Measurements from ENCODE around the gene HHAT.
A peak's percentile ranks its signal among the peaks of the same experiment; 100 is the strongest.

Gene HHAT

DNA sequence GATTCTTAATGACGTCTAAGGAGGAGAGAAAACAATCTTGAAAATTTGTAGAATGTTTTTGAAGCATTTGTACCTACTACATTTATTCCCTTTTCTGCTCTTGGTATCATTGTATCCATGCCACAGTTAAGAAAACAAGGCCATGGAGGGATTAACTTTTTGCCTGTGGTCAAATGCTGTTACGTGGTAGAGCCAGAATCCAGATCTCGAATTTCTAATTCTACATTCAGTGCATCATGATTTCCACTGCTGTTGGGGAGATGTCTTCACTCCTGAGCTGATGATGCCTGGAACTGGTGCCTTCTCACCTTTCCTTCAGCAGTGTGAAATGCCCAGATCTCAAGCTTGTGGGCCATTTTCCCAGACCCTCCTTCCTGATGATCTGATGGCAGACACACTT, 175.6 kb downstream of the HHAT start:
- DNase-seq = no peak

- no peak for DNase-seq
Measured at GRCh38 chr1:210505601-210506496, 177.1 kb downstream of the HHAT start.

DNA sequence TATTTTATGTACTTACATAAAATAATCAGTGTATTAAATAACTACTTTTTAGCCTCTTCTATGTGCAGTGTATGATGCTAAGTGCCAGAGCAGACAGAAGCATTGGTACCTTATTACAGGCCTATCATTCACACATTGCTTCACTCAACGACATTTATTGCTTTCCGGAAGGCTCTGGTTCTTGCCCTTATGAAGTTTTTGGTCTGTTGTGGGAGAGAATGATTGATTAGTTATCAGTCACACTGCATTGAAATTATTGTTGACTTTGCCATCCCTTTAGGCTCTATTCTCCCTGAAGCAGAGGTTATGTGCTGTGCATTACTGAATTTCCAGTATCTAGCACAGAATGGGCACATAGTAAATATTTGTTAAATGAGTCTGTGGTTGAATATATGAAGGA, 178.0 kb downstream of the HHAT start:
- DNase-seq = no peak

DNA sequence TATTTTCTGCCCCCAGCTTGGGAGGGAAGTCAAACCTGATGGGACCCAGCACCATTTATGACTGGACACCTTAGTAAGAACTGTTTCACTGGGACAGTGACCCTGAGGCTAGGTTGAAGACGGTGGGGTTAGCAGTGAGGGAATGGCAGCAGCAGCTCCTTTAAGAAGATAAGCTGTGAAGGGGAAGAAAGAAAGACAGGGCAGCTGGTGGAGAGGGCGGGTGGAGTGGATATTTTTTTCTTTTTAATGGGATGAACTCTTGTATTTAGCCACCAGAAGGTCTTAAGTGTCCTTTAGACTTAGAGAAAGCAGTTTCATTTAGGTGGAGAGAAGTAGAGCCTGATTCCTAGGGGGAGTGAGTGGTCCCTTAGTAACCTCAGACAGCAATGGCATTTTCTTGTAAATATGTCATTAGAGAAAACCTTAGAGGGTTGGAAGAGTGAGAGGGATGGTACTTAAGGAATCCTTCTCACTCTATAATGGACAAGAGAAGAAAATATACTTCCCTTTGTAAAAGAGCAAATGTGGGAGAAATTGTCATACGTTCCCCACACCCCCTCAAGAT, 187.5 kb downstream of the HHAT start:
- peak; percentile 90 for DNase-seq

- DNase-seq = no peak
Measured at GRCh38 chr1:210516697-210517459, 188.2 kb downstream of the HHAT start.

DNA sequence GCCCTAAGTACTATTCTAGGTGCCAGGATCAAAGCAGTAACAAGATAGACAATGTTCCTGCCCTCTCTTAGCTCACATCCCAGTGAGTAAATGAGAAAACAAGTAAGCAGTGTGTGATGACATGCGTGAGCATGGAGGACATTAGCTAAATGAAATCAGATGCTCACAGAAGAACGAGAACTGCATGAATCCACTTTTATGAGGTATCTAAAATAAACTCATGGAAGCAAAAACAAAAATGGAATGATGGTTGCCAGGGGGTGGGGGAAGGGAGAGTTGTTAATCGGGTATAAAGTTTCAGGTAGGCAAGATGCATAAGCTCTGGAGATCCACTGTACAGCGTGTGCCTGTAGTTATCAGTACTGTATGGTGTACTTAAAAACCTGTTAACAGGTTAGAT, 195.1 kb downstream of the HHAT start:
- no peak for DNase-seq

DNA sequence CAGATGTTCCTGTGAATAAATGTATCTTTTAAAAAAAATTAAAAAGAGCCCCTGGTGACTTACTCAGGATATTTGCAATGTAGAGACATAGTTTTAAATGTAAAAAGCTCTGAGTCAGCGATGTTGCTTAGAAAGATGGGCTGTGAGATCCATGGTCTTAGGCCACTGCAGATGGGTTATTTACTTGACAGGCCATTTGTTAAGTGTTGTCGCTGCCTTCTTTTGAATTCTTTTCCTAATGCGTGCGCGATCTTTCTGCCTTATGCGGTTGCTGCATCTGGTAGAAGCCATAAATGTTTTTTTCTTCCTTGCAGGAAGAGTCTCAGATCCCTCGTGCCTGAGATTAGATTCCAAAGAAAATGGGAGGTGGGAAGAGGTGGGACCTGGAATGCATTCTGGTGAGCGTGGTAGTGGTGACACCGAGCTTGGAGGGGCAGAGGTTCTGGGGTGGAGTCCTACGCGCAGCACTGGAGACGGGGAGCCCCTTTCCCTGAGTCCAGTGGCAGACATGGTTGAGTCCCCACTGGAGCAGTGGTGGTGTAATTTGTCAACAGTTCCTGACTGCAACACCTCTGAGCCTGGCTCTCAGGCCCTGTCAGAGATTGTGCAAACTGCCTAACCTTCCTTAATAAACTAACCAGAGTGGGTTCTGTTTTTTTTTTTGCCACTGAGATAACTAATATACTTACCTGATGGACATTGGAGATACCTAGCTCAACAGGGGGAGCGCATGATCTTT, 197.2 kb downstream of the HHAT start:
- DNase-seq = no peak

GRCh38 chr1:210527091-210527490, 198.4 kb downstream of the HHAT start:
- no peak for DNase-seq

GRCh38 chr1:210531475-210532222, 202.9 kb downstream of the HHAT start:
- no peak for DNase-seq

DNA sequence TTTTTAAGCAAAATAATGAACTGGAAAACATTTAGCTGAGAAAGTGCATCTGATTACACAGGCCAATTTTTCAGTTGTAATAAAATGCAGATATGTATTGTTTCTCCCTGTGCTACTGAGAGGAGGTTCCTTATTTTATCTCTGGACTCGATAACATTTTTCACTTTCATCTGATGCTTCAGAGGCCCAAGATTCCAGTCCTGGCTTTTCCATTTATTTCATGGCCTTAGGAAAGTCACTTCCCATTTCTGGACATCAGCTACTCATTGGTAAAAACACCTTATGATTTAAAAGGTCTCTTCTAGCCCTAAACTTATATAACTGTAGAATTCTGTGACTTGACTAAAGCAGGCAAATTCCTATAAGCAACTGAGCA, 203.5 kb downstream of the HHAT start:
- no peak for DNase-seq

DNA sequence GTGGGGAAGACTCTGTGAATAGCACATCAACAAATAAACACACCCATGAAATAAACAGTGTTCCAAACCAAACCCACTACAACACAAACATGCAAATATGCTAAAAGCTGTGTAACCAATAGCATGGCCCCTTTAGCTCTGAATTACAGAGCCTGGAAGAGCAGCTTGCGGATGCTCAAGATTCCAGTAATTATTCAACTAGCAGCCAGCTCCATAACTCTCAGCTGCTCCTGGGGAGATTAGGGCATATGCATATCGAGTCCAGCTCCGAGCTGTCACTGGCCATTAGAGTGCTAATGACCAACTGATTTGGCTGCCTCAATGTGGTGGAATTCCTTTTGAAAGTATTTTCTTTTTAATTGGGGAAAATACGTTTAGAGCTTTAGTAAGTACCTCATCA, 207.1 kb downstream of the HHAT start:
- no peak for DNase-seq

- no peak for DNase-seq
Measured at GRCh38 chr1:210536254-210536961, 207.7 kb downstream of the HHAT start.

- no peak for DNase-seq
Measured at GRCh38 chr1:210540288-210540687, 211.6 kb downstream of the HHAT start.

DNA sequence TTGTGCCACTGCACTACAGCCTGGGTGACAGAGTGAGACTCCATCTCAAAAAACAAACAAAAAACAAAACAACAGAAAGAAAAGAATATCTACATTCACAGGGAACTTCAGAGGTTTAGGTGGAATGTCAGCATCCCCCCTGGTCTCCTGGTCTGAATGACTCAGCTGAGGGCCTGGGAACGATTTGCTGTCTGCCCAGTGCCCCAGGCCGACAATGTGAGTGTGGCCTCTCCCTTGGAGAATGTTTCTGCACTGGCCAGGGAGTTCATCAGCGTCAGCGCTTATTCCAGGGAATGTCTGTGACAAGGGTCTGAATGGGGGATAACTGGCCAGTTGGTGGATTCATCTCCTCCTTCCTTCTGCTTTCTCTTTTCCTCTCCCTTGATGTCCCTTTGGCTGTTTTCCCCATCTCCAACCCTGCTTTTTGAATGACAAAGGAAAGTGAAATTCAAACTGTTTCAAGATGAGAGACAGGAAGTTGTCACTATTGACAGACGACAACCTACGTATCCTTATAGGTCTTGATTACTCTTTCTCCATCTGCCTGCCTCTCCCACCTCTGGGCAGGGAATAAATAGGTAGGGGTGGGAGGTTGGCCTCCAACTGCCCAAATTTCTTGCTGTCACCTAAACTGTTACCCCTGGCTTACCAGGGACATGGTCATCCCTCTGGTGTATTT, 213.1 kb downstream of the HHAT start:
- DNase-seq = no peak

DNA sequence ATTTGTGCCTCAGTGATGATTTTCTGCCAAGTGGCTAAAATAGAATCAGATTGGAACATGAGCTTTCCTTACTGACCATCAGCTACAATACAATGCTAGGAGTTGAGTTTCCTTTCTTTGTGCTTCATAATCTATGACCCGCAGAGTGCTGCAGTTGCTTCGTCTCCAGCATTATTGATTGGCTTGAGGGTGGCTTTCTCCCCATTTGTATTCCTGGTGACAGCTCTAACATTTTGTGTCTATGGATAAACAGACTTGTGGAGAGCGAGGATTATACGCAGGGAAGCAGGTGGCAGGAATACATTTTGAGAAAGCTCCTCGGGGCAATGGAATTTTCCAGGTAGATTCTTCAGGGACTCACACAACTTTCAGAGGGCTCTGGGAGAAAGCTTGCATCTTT, 223.2 kb downstream of the HHAT start:
- no peak for DNase-seq

DNA sequence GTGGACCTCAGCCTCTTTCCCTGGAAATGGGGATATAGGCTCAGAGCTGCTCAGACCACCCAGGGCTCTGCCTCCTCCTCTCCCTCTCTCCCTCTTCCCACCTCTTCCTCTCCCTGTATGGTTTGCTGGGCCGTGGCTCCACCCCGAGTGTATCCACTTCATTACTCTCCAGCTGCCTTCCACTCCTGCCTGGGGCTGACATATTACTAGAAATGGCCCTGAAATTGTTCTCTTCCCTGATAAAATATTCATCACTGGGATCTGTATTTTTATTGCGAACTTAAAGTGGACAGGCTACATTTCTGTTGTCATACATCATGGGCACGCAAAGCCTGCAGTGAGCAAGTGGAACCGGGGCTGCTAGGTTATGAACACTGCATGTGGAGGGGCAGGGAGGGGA, 225.0 kb downstream of the HHAT start:
- no peak for DNase-seq

DNA sequence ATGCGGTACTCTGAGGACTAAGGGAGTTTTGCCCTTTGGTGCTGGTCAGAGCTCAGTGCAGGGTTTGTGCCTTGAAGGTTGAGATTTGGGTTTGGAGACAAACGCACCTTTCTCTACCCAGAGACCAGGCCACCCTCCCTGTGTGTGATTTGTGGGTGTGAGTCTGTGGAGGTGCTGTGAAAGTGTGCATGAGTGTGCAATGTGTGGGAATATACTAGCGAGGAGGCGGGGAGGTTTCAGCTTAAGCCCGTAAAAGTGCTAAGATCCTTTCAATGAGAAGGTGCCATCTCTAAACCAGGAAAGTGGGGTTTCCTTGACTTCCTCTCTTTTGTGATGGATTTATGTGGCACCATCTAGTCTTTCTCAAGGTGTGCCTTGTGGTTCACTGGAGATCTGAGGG, 225.7 kb downstream of the HHAT start:
- no peak for DNase-seq

GRCh38 chr1:210556475-210556874, 227.8 kb downstream of the HHAT start:
- no peak for DNase-seq

- no peak for DNase-seq
Measured at GRCh38 chr1:210557426-210558077, 228.8 kb downstream of the HHAT start.

GRCh38 chr1:210558302-210558701, 229.6 kb downstream of the HHAT start:
- no peak for DNase-seq

- DNase-seq = no peak
Measured at GRCh38 chr1:210565306-210565705, 236.6 kb downstream of the HHAT start.

All from NCI-H524 treated with DMSO at 0.1 percent for 48 hours (cell line).